ENCODE results near the gene SLC16A1.

- no peak for TF ChIP-seq CTCF (IDR thresholded peaks at IDR 0.05)
- TF ChIP-seq POLR2A (IDR thresholded peaks at IDR 0.05) = no peak
- peak; percentile 43 for TF ChIP-seq POLR2AphosphoS5 (IDR thresholded peaks at IDR 0.05)
Observed at GRCh38 chr1:112934577-112934976, 21.4 kb downstream of the SLC16A1 start.
